H1 (cell line): ENCODE results near the gene LRP5. TPM values are rescaled to one million over a fixed set of nuclear protein-coding genes. Genes with fewer than 3 reads are reported as not detected.

Experiments
- E2F6 ChIP-seq: IDR thresholded peaks from 2 replicates; pipeline ENCODE4 v1.6.1; 2012; ENCODE audit warnings: inconsistent platforms
- KDM1A ChIP-seq: fragments of 200-600, 300-600 bp; sonication (generic); IDR thresholded peaks from 2 replicates; pipeline ENCODE4 v1.7.1; 2016; ENCODE audit warnings: mild to moderate bottlenecking, low read length, borderline replicate concordance
- RBBP5 ChIP-seq: IDR thresholded peaks from 2 replicates; pipeline ENCODE4 v1.7.1; 2012; ENCODE audit warnings: low read depth, mild to moderate bottlenecking, inconsistent platforms, low read length, moderate library complexity, borderline replicate concordance
- RNF2 ChIP-seq: fragments of 200-900, 300-1000 bp; sonication (generic); IDR thresholded peaks from 2 replicates; pipeline ENCODE4 v1.7.1; 2016; ENCODE audit warnings: borderline replicate concordance, low read depth, mild to moderate bottlenecking, antibody characterized with exemption, low read length; ENCODE audit not compliant: poor library complexity, severe bottlenecking; ENCODE audit errors: missing control alignments
- SP2 ChIP-seq: IDR thresholded peaks from 2 replicates; pipeline ENCODE4 v1.6.1; 2012; ENCODE audit warnings: mild to moderate bottlenecking, low read length, inconsistent platforms
- SUZ12 ChIP-seq: fragments of 200-600 bp; sonication (generic); IDR thresholded peaks from 2 replicates; pipeline ENCODE4 v1.6.1; 2012; ENCODE audit warnings: mild to moderate bottlenecking, inconsistent platforms, low read length, moderate library complexity, mixed read lengths
- TAF7 ChIP-seq: optimal IDR thresholded peaks from 2 replicates; pipeline ENCODE3; 2011; ENCODE audit warnings: low read depth, mild to moderate bottlenecking, inconsistent platforms, low read length, moderate library complexity, borderline replicate concordance
- polyA plus RNA-seq, 7 experiments: library from polyadenylated mRNA; depleted of rRNA in 3 of 7; stranded (reverse) in 5 of 7; unstranded in 2 of 7; fragments of >200 nt in 5 of 7; fragments of 200-250 nt in 2 of 7; gene quantifications; 1 replicate in 5 of 7; 2 replicates in 1 of 7; 4 replicates in 1 of 7; pipeline versions ENCODE4 v1.2.1 to v1.2.3, GENCODE V29; 2011 to 2013; ENCODE audit warnings: missing spikeins in 2 of 7, mixed read lengths in 2 of 7
- total RNA-seq: library from RNA; stranded (reverse); fragmentation: NEBNext Ultra II Directional; extraction: Animal tissue kit (Norgen Biotek cat#: 25700); gene quantifications from 2 replicates; pipeline ENCODE4 v1.2.1, GENCODE V29; 2021
- TF ChIP-seq, protein P1 (sequence below): IDR thresholded peaks from 2 replicates; pipeline ENCODE4 v1.6.1; 2012; ENCODE audit warnings: inconsistent platforms

Gene LRP5
- total and polyA plus RNA-seq, 2 of the 8 experiments (the other 6 are each of a cell fraction or from before 2014, with no cell fraction given): 19.0 to 38.9 TPM

DNA sequence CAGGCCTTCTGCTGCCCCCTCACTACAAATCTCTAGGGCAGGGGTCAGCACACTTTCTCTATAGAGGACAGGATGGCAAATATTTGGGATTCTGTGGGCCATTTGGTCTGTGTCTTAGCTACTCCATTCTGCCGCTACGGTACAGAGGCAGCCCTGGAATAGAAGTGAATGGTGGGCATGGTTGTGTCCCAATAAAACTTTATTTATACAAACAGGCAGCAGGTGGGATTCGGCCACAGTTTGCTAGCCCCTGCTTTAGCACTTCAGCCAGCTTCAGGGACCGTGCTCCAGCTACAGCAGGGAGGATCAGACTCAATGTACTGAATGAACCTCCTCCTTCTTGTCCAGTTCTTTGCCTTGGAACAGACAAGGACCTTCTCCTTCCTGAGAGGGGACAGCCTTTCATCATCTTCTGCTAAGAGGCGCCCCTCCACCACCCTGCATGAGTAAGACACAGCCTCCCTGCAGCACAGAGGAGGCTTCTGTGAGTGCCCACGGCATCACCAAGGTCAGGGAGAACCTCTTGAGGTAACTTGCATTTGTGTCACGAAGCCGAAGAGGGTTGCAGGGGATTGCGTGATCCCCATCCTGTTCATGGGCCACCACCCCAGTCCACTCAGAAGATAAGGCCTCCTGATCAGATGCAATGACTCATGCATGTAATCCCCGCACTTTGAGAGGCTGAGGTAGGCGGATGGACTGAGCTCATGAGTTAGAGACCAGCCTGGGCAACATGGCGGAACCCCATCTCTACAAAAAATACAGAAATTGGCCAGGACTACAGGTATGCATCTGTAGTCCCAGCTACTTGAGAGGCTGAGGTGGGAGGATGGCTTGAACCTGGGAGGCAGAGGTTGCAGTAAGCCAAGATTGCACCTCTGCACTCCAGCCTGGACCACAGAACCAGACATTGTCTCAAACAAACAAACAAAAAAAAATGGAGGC, 45.2 kb upstream of the LRP5 start (continued):
- TF ChIP-seq RBBP5 (no peak), RNF2 (no peak), TAF7 (no peak), KDM1A (no peak), SP2 (no peak), SUZ12 (no peak), E2F6 (no peak)
- TF ChIP-seq, protein P1, sequence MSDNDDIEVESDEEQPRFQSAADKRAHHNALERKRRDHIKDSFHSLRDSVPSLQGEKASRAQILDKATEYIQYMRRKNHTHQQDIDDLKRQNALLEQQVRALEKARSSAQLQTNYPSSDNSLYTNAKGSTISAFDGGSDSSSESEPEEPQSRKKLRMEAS: no peak
